Endothelial cell (in vitro differentiated cells): Measurements from ENCODE around the gene C4B. TPM values are rescaled to one million over a fixed set of nuclear protein-coding genes. Genes with fewer than 3 reads are reported as not detected.

ENCODE experiments used
- DNase-seq: peaks from one replicate; pipeline ENCODE4 v3.0.0; 2021; ENCODE audit warnings: low spot score
- H3K27ac Mint-ChIP-seq: one replicate; pipeline ENCODE4 v1.8.0; 2021; ENCODE audit warnings: mixed read lengths, inconsistent platforms; ENCODE audit not compliant: unreplicated experiment
- H3K27me3 Mint-ChIP-seq: one replicate; pipeline ENCODE4 v1.8.0; 2021; ENCODE audit warnings: mild to moderate bottlenecking, moderate library complexity, mixed read lengths, inconsistent platforms; ENCODE audit not compliant: unreplicated experiment
- H3K36me3 Mint-ChIP-seq: one replicate; pipeline ENCODE4 v1.8.0; 2021; ENCODE audit warnings: mild to moderate bottlenecking, low read depth, mixed read lengths, inconsistent platforms; ENCODE audit not compliant: unreplicated experiment
- H3K4me1 Mint-ChIP-seq: one replicate; pipeline ENCODE4 v1.8.0; 2021; ENCODE audit warnings: mild to moderate bottlenecking, mixed read lengths, inconsistent platforms; ENCODE audit not compliant: unreplicated experiment
- H3K4me3 Mint-ChIP-seq: one replicate; pipeline ENCODE4 v1.8.0; 2021; ENCODE audit warnings: mild to moderate bottlenecking, mixed read lengths, inconsistent platforms; ENCODE audit not compliant: unreplicated experiment
- H3K9me3 Mint-ChIP-seq: one replicate; pipeline ENCODE4 v1.8.0; 2021; ENCODE audit warnings: mixed read lengths, inconsistent platforms; ENCODE audit not compliant: unreplicated experiment
- total RNA-seq: library from RNA; stranded (reverse); fragmentation: NEBNext Ultra II Directional; extraction: Animal tissue kit (Norgen Biotek cat#: 25700); gene quantifications from one replicate; pipeline ENCODE4 v1.2.1, GENCODE V29; 2021; ENCODE audit not compliant: unreplicated experiment
- TF ChIP-seq, protein P1 (sequence below): fragments of 200-600 bp; sonication (generic); IDR thresholded peaks from one replicate; pipeline ENCODE4 v1.5.0; 2021; ENCODE audit warnings: antibody characterized with exemption; ENCODE audit not compliant: unreplicated experiment

Gene C4B
- total RNA-seq, 1 donor from 2014 or later = 4.6 TPM

DNA sequence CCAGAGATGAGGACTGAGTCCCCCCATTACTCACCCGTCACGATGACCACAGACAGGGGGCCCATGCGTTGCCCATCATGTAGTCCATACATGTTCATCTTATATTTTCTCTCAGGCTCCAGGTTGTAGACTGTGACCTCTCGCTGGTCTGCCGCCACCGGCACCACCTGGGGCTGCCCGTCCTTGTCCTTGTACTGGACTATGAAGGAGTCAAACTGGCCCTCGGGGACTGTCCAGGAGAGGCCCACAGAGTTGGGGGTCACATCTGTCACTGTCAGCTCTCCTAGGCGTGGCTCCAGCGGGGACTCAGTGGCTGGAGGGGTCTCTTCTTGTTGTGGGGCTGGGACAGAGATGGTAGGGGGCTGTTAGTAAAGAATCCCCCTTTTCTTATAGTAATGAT, 59.0 kb downstream of the C4B start:
- Mint-ChIP-seq H3K27me3 (peaks cover 4% of the 10 kb centered on the region), H3K4me3 (no peak overlapping the region), H3K9me3 (no peaks in the 10 kb centered on the region), H3K27ac (no peak overlapping the region), H3K36me3 (no peaks in the 10 kb centered on the region), H3K4me1 (no peaks in the 10 kb centered on the region)
- DNase-seq = no peak
- TF ChIP-seq, protein P1, sequence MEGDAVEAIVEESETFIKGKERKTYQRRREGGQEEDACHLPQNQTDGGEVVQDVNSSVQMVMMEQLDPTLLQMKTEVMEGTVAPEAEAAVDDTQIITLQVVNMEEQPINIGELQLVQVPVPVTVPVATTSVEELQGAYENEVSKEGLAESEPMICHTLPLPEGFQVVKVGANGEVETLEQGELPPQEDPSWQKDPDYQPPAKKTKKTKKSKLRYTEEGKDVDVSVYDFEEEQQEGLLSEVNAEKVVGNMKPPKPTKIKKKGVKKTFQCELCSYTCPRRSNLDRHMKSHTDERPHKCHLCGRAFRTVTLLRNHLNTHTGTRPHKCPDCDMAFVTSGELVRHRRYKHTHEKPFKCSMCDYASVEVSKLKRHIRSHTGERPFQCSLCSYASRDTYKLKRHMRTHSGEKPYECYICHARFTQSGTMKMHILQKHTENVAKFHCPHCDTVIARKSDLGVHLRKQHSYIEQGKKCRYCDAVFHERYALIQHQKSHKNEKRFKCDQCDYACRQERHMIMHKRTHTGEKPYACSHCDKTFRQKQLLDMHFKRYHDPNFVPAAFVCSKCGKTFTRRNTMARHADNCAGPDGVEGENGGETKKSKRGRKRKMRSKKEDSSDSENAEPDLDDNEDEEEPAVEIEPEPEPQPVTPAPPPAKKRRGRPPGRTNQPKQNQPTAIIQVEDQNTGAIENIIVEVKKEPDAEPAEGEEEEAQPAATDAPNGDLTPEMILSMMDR = no peak

GRCh38 chr6:32074996-32075532, 60.5 kb downstream of the C4B start:
- no peaks in the 10 kb centered on the region for H3K4me1 Mint-ChIP-seq
- no peak overlapping the region for H3K4me3 Mint-ChIP-seq
- no peak for DNase-seq
- no peak overlapping the region for H3K27ac Mint-ChIP-seq
- H3K27me3 Mint-ChIP-seq = peaks cover 2% of the 10 kb centered on the region
- TF ChIP-seq, protein P1 = no peak
- H3K36me3 Mint-ChIP-seq = no peaks in the 10 kb centered on the region
- H3K9me3 Mint-ChIP-seq = no peaks in the 10 kb centered on the region

- Mint-ChIP-seq H3K9me3 (no peaks in the 10 kb centered on the region), H3K36me3 (no peaks in the 10 kb centered on the region), H3K27ac (no peak overlapping the region), H3K4me1 (no peaks in the 10 kb centered on the region), H3K4me3 (no peak overlapping the region), H3K27me3 (peaks cover 5% of the 10 kb centered on the region)
- DNase-seq = no peak
- TF ChIP-seq, protein P1 = no peak
Observed at GRCh38 chr6:32075781-32076180, 61.2 kb downstream of the C4B start.

DNA sequence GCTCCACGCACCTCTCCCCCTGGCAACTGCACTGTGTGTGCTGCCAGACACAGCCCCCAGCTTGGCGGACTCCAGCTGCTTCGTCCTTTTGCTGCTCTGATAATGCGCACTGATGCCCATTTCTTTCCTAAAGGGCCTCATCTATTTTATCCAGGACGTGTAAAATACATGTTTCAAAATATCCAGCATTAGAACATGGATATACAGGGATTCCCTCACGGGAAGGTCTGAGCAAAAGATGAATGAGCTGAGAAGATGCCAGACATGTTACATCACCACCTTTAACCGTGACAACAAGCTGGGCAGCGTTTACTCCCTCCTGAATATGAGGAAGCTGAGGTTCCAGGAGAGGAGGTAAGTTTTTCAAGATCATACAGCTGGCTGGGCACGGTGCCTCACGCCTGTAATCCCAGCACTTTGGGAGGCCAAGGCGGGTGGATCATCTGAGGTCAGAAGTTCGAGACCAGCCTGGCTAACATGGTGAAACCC, 61.8 kb downstream of the C4B start:
- DNase-seq = no peak
- Mint-ChIP-seq H3K9me3 (no peaks in the 10 kb centered on the region), H3K27me3 (peaks cover 5% of the 10 kb centered on the region), H3K4me3 (no peak overlapping the region), H3K27ac (no peak overlapping the region), H3K36me3 (no peaks in the 10 kb centered on the region), H3K4me1 (no peaks in the 10 kb centered on the region)
- TF ChIP-seq, protein P1 = no peak

DNA sequence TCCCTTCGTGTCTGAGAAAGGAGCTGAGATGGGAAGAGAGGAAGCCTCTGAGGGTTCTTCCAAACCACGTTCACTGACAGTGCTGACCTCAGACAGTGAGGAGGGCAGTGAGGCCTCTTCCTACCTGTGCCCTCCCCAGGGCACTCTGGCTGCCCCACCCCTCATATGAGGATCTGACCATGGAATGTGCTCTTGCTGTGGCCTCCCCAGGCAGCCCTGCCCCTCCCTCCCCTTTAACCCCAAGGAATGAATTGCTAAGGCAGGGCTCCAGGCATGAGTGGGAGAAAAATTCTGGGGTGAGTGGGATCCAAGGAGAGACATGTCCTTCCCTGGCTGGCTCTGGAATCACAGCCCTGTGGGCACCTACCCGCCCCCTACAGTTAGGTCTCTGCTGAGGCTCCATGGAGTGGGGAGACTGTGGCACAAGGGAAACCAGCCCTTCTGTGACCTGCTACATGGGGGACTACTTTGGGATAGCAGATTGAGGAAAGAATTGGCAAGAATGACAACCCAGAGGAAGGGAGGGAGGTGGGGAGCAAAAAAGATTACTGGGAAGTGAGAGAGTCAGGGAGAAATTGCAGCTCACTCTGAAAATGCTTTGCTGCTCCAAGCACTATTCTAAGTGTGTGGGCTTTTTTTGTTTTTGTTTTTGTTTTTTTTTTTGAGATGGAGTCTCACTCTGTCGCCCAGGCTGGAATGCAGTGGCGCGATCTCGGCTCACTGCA, 65.1 kb downstream of the C4B start:
- DNase-seq = no peak
- TF ChIP-seq, protein P1 = no peak
- H3K4me1 Mint-ChIP-seq = no peaks in the 10 kb centered on the region
- no peaks in the 10 kb centered on the region for H3K9me3 Mint-ChIP-seq
- peaks cover 6% of the 10 kb centered on the region for H3K36me3 Mint-ChIP-seq
- peaks cover 15% of the 10 kb centered on the region for H3K27me3 Mint-ChIP-seq
- no peak overlapping the region for H3K27ac Mint-ChIP-seq
- no peak overlapping the region for H3K4me3 Mint-ChIP-seq
